DMS114 treated with DMSO at 0.1 percent for 48 hours (cell line): Measurements from ENCODE around the gene PNKP.
"Not testable (repeated sequence)": the region's sequence is repeated elsewhere in the genome, so short reads cannot be mapped to it uniquely, and the experiment has no call there.

Experiments
- DNase-seq: peaks from one replicate; lab custom pipeline; 2025; ENCODE audit not compliant: unreplicated experiment; lab: John Stamatoyannopoulos, UW

Gene PNKP

DNA sequence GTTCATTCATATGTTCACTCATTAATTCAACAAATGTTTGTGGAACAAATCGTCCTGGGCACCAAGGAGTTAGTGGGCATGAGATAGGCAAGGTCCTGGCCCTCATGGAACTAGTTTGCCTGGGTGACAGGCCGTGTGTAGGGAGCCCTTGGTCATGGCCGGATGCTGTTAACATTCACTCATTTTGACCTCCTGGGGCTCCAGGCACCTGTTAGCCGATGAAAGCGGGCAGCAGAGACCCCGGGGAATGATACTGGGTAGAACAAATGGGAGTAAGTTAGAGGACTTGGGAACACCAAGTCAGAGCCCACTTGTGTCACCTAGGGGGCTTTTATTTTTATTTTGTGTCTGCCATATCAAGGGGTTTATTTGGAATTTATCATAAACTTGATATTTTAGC lies 42.7 kb downstream of the PNKP start:
- DNase-seq = no peak

DNA sequence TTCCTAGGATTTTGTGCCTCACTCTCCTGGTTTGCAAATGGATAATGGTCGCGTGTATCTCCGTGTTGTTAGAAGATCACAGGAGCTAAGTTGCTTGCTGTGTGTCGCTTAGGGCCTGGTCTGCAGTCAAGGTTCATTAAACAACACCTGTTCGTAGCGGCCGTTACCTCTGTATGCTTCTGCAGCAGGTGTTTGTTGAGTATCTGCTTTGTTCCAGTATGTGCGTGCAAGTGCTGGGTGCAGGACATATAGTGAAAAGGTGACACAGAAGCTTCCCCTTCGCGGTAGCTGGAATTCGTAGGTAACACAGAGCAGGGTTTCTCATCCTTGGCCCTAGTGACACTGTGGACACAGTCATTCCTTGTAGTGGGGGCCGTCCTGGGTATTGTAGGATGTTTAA lies 43.9 kb downstream of the PNKP start:
- no peak for DNase-seq

DNA sequence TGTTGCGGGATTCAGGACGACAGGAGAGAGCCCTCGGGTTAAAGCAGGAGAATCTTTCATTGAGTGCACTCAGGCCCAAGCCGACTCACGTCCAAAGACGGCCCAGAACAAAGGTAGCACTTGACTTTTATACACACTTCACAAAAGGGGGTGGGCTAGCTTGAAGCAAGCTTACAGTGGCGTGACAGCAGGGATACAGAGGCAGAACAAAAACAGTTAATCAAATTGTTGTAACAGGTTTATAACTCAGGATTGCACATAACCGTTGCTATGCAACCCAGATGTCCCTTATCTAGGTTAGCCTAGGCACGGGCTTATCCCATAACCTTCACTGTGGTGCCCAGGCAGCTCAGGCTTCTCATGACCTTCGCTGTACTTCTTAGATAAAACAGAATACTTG lies 47.3 kb downstream of the PNKP start:
- no peak for DNase-seq

GRCh38 chr19:49819452-49820115 lies 47.8 kb downstream of the PNKP start:
- not testable (repeated sequence) for DNase-seq

- no peak for DNase-seq
Measured at GRCh38 chr19:49818649-49819370, 48.6 kb downstream of the PNKP start.

DNA sequence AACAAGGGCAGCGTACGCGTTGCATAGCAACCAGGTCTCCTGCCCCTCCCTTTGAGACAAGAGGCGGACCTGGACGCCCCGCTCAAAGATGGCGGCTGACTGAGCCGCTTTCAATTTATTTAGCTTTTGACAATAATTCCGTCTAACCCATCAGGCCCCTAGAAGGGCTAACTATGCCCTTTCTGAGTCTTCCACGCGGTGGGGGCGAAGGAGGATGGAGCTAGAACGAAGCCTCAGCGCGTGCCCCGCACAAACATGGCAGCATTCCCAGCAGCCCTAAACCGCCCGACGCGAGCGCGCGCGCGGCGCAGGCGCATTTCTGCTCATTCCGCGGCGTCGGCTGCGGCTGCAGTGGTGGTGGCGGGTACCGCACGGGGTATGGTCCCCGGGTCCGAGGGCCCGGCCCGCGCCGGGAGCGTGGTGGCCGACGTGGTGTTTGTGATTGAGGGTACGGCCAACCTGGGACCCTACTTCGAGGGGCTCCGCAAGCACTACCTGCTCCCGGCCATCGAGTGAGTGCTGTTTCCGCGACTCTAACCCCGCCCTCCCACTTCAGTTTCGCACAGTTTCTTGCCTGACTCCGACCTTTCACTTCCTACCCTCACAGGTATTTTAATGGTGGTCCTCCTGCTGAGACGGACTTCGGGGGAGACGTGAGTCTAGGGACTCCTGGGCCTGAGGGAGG lies 49.3 kb downstream of the PNKP start, which contains the start of gene MED25:
MED25 (plus strand) TSS at position 326 of the 685 bp plus-strand sequence; CDS start at position 379, 53 bp downstream.
- peak; percentile 77 for DNase-seq

- DNase-seq = no peak
Measured at GRCh38 chr19:49816590-49816989, 50.8 kb downstream of the PNKP start.

DNA sequence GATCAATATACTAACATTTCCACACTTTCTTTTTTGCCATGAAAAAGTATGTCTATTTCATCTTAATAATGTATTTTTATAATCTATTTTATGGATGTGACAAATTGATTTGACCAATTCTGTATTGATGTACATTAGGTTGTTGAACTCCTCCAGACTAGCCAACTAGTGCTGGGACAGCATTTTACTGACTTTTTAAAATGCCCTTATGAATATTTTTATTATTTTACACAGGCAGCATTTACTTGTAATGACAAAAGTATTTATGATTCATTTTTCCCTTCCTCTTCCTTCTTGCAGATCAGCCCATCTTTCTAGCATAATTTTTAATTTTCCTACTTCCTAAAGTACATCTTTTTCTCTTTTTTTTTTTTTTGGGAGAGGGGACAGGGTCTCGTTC lies 53.4 kb downstream of the PNKP start:
- no peak for DNase-seq

DNA sequence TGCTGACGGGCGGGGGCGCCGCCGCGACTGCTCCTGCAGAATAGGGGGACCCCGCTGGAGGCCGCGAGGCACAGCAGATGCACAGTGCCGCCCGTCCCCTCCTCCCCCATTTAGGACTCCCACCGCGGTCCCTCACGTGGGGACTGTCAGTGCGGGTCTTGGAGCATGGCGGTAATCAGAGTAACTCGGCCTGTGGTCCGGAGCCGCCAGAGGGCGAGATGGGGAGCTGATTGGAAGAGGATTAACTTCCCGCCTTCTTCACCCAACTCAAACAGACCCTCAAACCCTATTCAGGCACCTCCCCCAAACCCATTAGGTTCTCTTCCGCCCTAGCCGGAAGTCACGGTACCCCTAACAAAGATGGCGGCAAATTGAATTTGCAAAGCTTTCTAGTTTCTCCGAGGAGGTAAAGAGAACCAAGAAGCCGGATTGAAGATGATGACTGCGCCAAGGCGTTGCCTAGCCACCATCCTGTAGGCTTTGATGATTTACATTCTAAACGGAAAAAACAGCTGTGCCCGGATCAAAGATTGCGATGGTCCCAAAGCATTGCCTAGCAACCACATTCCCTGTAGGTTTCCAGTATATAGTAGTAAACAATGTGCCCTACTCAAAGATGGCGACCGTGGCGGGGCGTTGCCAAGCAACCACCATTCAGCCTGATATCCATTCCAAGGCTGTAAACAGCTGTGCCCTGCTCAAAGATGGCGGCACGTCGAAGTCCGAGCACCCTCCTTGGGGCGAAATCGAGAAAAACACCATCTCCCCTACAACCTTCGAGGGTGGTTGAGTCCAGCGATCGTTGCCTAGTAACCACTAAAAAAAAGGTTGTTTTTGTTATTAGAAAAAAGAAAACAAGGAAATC lies 54.1 kb downstream of the PNKP start, which contains the start of gene FUZ:
FUZ (minus strand) TSS at position 296 of the 865 bp plus-strand sequence; CDS start at position 110, 186 bp downstream.
- peak; percentile 90 for DNase-seq

GRCh38 chr19:49812452-49812996 lies 54.9 kb downstream of the PNKP start:
- no peak for DNase-seq

DNA sequence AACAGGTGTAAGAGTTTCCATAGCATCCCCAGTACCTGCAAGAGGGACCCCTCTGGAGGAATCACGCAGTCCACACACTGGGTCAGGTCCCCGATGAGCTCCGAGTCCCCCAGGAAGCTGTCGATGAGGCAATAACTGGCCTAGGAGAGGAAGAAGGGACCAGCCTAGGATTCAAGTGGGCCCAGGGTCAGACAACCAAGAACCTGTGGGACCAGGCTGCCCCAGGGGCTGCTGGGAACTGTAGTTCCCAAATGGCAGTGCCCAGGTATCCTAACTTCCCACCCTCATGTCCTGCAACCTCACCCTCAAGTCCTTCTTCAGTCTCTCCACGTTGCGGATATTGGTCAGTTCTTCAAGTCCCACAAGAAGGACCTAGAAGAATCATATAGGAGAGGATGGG lies 56.0 kb downstream of the PNKP start:
- no peak for DNase-seq
